Hypothalamus (tissue), 51 donors: ENCODE results near the gene COTL1.

Source experiments
- DNase-seq, 51 donors: peaks; one replicate each; lab custom pipeline; 2025; lab: John Stamatoyannopoulos, UW

COTL1 gene

GRCh38 chr16:84579936-84580335 is 37.9 kb downstream of the COTL1 start:
- no peak for DNase-seq

GRCh38 chr16:84578538-84579126 is 39.2 kb downstream of the COTL1 start:
- DNase-seq, result no peak

GRCh38 chr16:84577034-84577803 is 40.7 kb downstream of the COTL1 start:
- DNase-seq, result no peak

- DNase-seq, result no peak
Observed at GRCh38 chr16:84575914-84576313, 42.0 kb downstream of the COTL1 start.

GRCh38 chr16:84574191-84574590 is 43.7 kb downstream of the COTL1 start:
- peak in 38 of 51 donors; percentile 13 to 82 (median 54) for DNase-seq

- no peak for DNase-seq
Observed at GRCh38 chr16:84572096-84572495, 45.8 kb downstream of the COTL1 start.

- no peak for DNase-seq
Observed at GRCh38 chr16:84571506-84571905, 46.4 kb downstream of the COTL1 start.

GRCh38 chr16:84570739-84571403 is 47.0 kb downstream of the COTL1 start:
- no peak for DNase-seq

GRCh38 chr16:84569382-84569987 is 48.4 kb downstream of the COTL1 start:
- peak in 1 of 51 donors; percentile 12 for DNase-seq

- DNase-seq, result no peak
Observed at GRCh38 chr16:84568066-84568465, 49.8 kb downstream of the COTL1 start.

- no peak for DNase-seq
Observed at GRCh38 chr16:84567286-84567962, 50.5 kb downstream of the COTL1 start.

- DNase-seq, result peak in 1 of 51 donors; percentile 20
Observed at GRCh38 chr16:84566545-84567257, 51.2 kb downstream of the COTL1 start.

GRCh38 chr16:84565669-84566495 is 52.0 kb downstream of the COTL1 start:
- no peak for DNase-seq

GRCh38 chr16:84563786-84564420 is 54.0 kb downstream of the COTL1 start:
- DNase-seq, result no peak

- DNase-seq, result no peak
Observed at GRCh38 chr16:84563064-84563715, 54.7 kb downstream of the COTL1 start.

GRCh38 chr16:84562174-84562815 is 55.6 kb downstream of the COTL1 start:
- DNase-seq, result peak in 1 of 51 donors; percentile 7

- DNase-seq, result no peak
Observed at GRCh38 chr16:84561291-84561690, 56.6 kb downstream of the COTL1 start.

- DNase-seq, result no peak
Observed at GRCh38 chr16:84560269-84560668, 57.6 kb downstream of the COTL1 start.
